HG02571 (cell line): ENCODE measurements around the gene ZNF33B.
"Not testable (repeated sequence)": the region's sequence is repeated elsewhere in the genome, so short reads cannot be mapped to it uniquely, and the experiment has no call there.

ENCODE experiments used
- ATAC-seq: cut with Tn5 transposase; IDR thresholded peaks from one replicate; pipeline ENCODE4 v1.9.1; 2021; ENCODE audit warnings: mild to moderate bottlenecking, moderate library complexity; ENCODE audit not compliant: unreplicated experiment

ZNF33B gene

DNA sequence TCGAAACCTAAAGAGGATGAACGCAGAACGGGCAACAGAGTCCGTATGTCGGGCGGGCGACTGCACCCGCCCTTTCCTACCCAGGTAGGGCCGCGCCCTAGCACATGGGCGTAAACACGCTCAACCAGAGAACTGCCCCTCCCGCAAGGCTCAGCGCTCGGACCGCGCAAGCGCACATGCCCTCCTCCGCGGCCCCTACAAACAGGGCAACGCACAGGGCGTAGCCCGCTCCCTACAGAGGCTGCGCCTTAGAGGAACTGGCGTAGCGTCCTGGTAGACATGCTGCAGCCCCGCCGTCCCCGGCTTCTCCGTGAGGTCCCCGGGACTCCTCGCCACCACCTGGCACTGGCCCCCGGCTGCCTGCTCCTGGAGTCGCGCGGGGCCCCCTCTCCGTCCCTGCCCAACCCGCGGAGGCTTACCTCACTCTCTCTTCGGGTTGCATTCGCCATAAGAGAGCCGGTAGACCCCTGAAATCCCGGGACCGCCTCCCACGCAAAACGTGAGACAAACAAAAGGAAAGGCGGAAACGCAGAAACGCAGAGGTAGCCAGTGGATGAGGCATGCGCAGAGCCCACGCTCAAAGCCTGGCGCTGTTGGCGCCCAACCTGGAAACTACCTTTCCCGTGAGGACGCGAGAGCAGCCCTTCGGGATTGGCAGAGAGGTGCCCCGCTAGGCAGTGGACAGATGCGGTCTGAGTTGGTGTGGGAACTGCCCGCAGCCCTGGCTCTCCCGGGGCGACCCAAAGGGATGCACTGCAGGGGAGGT lies at the start of gene ZNF33B:
Gene ZNF33B (minus strand): TSS at position 516 of the 766 bp plus-strand sequence. CDS start 1,642 bp downstream, outside the sequence.
- peak; percentile 95 for ATAC-seq

- ATAC-seq = no peak
Observed at GRCh38 chr10:42684517-42684916, 46.1 kb upstream of the ZNF33B start.

GRCh38 chr10:42680267-42680666 lies 41.9 kb upstream of the ZNF33B start:
- ATAC-seq = no peak

DNA sequence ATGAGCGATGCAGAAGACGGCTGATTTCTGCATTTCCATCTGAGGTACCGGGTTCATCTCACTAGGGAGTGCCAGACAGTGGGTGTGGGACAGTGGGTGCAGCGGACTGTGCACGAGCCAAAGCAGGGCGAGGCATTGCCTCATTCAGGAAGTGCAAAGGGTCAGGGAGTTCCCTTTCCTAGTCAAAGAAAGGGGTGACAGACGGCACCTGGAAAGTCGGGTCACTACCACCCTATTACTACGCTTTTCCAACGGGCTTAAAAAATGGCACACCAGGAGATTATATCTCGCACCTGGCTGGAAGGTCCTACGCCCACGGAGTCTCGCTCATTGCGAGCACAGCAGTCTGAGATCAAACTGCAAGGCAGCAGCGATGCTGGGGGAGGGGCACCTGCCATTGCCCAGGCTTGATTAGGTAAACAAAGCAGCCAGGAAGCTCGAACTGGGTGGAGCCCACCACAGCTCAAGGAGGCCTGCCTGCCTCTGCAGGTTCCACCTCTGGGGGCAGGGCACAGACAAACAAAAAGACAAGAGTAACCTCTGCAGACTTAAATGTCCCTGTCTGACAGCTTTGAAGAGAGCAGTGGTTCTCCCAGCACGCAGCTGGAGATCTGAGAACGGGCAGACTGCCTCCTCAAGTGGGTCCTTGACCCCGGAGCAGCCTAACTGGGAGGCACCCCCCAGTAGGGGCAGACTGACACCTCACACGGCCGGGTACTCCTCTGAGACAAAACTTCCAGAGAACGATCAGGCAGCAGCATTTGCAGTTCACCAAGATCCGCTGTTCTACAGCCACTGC lies 27.0 kb upstream of the ZNF33B start:
- not testable (repeated sequence) for ATAC-seq

DNA sequence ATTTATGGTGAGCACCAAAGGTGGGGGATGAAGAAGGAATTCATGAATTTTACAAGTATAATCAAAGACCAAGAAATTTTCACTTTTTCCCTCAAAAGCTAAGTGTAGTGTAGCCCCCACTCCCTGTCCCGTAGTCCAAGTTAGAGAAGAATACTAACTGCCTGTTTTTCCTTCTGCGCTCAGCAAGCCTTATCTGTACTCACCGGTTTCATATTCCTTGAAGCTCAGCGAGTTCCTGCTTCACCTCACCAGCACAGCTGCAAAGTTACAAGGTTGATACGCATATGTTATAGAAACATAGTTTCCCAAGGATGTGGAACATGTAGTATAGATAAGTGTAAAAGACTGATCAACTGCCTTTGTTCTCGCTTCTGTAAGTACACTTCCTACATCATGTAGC lies 16.0 kb upstream of the ZNF33B start:
- ATAC-seq = no peak

DNA sequence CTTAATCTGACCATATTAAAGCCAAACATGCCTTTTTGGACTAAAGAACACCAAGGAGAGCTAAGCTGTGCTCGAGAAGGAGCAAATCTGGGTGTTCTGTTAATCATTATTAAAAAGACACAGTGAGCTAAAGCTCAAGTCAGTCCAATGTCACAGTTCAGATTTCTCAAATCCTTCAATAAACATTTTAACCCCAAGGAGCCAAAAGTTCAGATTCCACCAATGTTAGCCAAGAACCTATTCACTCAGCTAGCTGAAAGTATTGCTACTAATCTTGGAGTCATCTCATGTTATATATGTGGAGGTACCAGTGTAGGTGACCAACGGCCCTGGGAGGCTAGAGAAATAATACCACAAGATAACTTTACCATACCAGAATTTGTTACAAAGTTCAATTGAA lies 14.5 kb upstream of the ZNF33B start:
- ATAC-seq = no peak

DNA sequence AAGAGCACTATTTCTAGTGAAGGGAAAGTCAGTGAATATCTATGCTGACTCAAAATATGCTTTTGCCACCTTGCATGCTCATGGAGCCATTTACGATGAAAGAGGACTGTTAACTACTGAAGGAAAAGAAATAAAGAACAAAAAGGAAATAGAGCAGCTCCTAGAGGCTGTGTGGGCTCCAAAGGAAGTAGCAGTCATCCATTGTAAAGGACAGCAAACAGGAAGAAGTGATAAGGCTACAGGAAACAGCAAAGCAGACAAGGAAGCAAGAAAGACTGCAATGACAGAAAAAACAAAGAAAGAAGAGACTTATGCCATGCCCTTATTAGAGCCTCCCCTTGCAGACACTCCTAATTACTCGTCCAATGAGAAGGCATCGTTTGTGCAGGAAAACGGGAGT lies 12.0 kb upstream of the ZNF33B start:
- ATAC-seq = no peak

DNA sequence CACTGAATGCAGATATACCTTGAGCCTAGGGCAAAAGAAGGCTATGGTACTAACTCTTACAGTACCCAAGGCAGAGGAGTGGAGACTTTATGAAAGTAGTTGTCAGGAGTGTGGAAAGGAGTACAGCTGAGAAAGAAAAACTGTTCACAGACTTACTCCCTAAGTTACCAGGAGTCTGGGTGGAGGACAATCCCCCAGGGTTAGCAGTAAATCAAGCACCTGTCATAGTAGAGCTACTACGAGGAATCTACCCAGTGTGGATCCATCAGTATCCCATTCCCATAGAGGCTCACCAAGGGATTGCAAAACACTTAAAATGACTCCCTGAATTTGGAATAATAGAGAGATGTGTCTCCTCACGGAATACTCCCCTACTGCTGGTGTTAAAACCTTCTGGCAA lies 10.1 kb upstream of the ZNF33B start:
- ATAC-seq = no peak

DNA sequence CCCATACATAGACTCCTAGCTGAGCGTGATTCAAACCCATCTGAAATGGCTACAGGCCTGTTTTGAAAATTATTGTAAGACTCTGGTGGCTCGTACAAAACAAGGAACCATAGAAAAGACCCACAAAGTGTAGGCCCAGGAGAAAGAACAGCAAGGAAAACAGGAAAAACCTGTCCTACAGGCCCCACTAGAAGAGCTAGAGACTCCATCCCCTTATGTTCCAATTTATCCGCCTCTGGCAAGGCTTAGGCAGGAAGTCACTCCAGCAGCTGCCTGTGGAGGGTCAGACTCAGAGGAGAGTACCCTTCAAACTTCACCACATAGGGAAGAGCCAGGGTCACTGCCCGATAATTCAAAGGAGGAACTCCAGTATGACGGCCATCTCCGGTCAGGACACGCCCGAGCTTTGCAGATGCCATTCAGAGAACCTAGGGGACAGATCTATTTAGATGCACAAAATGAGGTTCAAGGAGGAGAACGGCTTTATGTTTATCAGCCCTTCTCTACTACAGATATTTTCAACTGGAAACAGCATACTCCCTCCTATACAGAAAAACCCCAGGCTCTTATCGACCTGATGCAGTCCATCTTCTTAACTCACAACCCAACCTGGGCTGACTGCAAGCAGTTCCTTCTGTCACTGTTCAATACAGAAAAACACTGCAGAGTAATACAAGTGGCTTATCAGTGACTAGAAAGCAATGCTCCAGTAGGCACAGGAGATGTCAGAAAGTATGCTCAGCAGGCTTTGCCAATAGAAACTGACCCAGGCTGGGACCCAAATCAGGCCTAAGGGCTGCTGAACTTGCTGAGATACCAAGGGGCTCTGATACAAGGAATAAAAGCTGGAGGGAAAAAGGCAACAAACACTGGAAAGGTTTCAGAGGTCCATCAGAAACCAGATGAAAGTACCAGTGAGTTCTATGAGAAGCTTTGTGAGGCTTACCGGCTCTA lies 8.6 kb upstream of the ZNF33B start:
- no peak for ATAC-seq

DNA sequence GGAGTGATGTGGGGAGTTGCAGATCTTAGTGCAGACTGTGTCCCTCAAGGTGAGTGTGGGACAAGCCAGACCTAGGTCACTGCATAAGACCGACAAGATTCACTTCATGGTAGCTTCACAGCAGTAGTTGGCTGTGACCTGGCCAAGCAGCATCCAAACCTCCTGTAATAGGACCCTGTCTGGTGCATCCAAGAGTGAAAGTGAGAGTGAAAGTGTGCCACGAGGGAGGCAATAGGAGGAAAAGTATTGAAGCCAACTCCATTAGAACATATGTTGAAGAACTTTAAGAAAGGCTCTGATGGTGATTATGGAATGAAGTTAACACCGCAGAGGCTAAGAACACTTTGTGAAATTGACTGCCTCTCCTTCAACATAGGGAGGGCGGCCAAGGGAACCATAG lies 7.8 kb upstream of the ZNF33B start:
- no peak for ATAC-seq

- ATAC-seq = no peak
Observed at GRCh38 chr10:42645516-42645915, 7.1 kb upstream of the ZNF33B start.

DNA sequence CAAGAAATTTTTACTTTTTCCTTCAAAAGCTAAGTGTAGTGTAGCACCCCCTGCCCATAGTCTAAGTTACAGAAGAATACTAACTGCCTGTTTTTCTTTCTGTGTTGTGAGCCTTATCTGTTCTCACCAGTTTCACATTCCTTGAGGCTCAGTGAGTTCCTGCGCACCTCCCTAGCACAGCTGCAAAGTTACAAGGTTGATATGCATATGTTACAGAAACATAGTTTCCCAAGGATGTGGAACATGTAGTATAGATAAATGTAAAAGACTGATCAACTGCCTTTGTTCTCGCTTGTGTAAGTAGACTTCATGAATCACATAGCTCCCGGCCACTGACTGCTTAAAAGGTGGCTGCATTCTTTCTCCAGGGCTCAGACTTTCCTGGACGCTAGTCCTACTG lies 6.7 kb upstream of the ZNF33B start:
- ATAC-seq = no peak

GRCh38 chr10:42640610-42641229 lies 2.4 kb upstream of the ZNF33B start:
- ATAC-seq = no peak

DNA sequence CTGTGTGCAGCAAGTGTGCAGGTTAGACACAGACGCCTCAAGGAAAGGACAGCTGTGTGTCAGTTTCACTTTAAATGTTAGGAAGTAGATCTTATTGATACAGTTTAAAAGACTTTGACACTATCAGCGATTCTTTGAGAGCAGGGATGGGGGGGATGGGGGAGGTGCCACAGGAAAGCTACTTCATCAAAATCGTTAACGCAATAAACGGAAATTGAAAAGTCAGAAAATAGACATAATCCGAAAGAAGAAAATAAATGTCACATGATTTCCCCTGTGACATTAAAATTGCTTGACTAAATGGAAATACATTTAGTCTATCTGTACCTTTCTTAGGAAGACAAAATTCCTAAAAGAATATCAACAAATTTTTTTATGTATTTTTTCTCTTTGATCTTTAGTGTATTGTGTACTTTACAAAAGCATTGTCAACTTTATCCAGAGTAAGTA lies 476 bp upstream of the ZNF33B start:
- no peak for ATAC-seq

- ATAC-seq = no peak
Observed at GRCh38 chr10:42637648-42638054, 719 bp downstream of the ZNF33B start.

DNA sequence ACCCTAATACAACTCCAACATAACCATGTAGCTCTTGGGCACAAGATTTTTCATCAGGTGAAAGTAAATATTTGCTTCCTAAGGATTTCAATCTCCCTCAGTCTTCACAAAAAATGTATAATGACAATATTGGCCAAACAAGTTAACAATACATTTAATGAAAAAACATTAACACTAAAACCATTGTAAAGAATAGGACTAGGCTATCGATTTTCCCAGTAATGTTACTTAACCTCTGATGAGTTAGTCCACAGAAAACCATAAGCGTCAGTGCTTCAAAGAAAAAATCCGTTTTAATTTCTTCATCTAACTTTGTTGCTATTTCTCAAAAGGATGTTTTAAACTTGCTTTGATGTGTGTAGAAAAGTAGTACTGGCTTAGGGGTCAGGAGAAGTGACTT lies 1.2 kb downstream of the ZNF33B start:
- ATAC-seq = no peak

DNA sequence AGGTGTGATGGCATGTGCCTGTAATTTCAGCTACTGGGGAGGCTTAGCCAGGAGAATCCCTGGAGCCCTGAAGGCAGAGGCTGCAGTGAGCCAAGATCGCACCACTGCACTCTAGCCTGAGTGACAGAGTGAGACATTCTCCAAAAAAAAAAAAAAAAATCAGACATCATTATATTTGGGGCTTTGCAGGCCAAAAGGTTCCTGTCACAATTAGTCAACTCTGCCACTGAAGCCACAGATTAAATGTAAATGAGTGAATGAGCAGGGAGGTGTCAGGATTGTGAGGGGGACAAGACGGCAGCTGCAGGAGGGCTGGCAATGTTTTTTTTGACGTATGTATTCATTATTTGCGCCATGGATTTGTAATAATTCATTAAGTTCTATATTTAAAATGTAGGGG lies 3.3 kb downstream of the ZNF33B start:
- ATAC-seq = no peak

DNA sequence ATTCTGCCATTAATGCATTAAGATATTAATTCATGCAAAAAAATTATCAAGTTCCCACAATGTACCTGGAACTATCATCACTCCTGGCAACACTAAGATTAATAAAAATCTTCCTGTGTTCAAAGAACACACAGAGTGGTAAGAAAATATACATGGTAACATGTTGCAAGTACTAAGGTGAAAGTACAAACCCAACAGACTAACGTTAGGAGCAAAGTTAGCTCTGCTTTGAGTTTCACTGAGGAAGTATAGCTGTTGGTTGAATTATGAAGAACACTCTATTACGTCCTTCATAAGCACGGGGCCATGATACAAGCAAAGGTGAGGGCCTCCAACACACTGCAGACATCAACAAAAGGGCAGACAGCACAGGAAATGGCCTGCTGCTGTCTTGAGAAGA lies 5.8 kb downstream of the ZNF33B start:
- no peak for ATAC-seq

- no peak for ATAC-seq
Observed at GRCh38 chr10:42630537-42631134, 7.7 kb downstream of the ZNF33B start.

DNA sequence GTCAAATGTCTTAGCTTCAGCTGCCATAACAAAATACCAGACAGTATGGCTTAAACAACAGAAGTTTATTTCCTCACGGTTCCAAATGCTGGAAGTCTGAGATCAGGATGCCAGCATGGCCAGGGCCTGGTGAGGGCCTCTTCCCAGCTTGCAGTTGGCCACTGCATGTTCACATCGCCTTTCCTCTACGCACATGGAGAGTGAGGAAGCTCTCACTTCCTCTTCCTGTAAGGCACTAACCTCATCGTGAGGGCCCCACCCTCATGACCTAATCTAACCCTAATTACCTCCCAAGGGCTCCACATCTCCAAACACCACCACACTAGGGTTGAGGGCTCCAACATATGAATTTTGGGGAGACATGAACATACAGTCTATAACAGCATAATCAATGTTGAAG lies 14.4 kb downstream of the ZNF33B start:
- no peak for ATAC-seq
